Mucosa of descending colon (tissue), 3 donors: ENCODE measurements around the gene KIF27. TPM values are rescaled to one million over a fixed set of nuclear protein-coding genes. Genes with fewer than 3 reads are reported as not detected.
"Not testable (repeated sequence)": the region's sequence is repeated elsewhere in the genome, so short reads cannot be mapped to it uniquely, and the experiment has no call there.

ENCODE experiments used
- ATAC-seq: fragments of 200-7000 bp; cut with Tn5 transposase; one replicate; pipeline ENCODE4 v1.9.1; 2020; ENCODE audit warnings: mild to moderate bottlenecking, moderate library complexity
- DNase-seq, 3 donors: peaks; one replicate each; pipeline ENCODE4 v3.0.0-alpha.2; 2020
- H3K36me3 ChIP-seq: fragments of 200-600 bp; one replicate; pipeline ENCODE4 v1.8.0; 2021; ENCODE audit warnings: low read depth, mild to moderate bottlenecking
- H3K4me1 ChIP-seq: fragments of 200-600 bp; one replicate; pipeline ENCODE4 v1.8.0; 2021; ENCODE audit warnings: low read depth, mild to moderate bottlenecking
- H3K4me3 ChIP-seq: fragments of 200-600 bp; one replicate; pipeline ENCODE4 v1.8.0; 2021; ENCODE audit warnings: mild to moderate bottlenecking
- H3K9me3 ChIP-seq: fragments of 200-600 bp; one replicate; pipeline ENCODE4 v1.8.0; 2021; ENCODE audit warnings: mild to moderate bottlenecking
- intact Hi-C, 2 donors: fragments of 100-400 bp; cut with DNase I in 1 of 2; cut with micrococcal nuclease in 1 of 2; formaldehyde crosslinking; loops; one replicate each; pipeline versions ENCODE4 v1.11.0 to v1.11.1; 2022; cut with DNase I, micrococcal nuclease
- total RNA-seq, 3 donors: library from RNA; stranded (reverse); fragmentation: NEBNext Ultra II Directional in 2 of 3; extraction: Animal tissue kit (Norgen Biotek cat#: 25700) in 2 of 3; gene quantifications; one replicate each; pipeline versions ENCODE4 v1.2.1 to v1.2.4, GENCODE V29; 2021 to 2023
- TF ChIP-seq, protein P1 (sequence below): fragments of 200-600 bp; IDR thresholded peaks from one replicate; pipeline ENCODE4 v1.8.0; 2022; ENCODE audit warnings: antibody characterized with exemption, mild to moderate bottlenecking
- donor health status: DM: no; HTN: no; CAD: no; lungs with moderate emphysema.
- donor health status: DM: no; HTN: no; CAD: no.
- donor health status: DM: no; HTN: yes; CAD: no.

Gene KIF27
- total RNA-seq, 3 donors from 2014 or later, result 3.9 to 8.2 (median 4.7) TPM

DNA sequence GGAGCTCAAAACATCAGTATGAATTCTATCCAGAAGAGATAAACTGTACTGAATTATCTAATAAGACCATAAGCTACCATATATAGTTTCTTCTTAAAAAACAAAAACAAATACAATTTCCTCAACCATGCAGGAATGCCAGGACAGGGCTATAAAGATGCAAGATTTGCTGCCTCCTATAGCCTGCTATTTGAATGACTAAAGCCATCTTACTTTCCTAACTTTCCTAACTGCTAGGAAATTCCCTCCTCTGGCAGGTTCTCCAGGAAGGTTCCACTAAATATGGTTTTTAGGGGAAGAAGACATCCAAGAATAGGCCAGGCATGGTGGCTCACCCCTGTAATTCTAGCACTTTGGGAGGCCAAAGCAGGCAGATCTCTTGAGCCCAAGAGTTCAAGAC, 15.1 kb downstream of the KIF27 start:
- Histone ChIP-seq H3K4me3 (no peak overlapping the region), H3K36me3 (no peaks in the 10 kb centered on the region), H3K4me1 (no peaks in the 10 kb centered on the region), H3K9me3 (no peaks in the 10 kb centered on the region)
- TF ChIP-seq, protein P1, sequence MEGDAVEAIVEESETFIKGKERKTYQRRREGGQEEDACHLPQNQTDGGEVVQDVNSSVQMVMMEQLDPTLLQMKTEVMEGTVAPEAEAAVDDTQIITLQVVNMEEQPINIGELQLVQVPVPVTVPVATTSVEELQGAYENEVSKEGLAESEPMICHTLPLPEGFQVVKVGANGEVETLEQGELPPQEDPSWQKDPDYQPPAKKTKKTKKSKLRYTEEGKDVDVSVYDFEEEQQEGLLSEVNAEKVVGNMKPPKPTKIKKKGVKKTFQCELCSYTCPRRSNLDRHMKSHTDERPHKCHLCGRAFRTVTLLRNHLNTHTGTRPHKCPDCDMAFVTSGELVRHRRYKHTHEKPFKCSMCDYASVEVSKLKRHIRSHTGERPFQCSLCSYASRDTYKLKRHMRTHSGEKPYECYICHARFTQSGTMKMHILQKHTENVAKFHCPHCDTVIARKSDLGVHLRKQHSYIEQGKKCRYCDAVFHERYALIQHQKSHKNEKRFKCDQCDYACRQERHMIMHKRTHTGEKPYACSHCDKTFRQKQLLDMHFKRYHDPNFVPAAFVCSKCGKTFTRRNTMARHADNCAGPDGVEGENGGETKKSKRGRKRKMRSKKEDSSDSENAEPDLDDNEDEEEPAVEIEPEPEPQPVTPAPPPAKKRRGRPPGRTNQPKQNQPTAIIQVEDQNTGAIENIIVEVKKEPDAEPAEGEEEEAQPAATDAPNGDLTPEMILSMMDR, result no peak
- ATAC-seq, result no peak
- intact Hi-C loops, result no loop called here
- DNase-seq, result no peak

DNA sequence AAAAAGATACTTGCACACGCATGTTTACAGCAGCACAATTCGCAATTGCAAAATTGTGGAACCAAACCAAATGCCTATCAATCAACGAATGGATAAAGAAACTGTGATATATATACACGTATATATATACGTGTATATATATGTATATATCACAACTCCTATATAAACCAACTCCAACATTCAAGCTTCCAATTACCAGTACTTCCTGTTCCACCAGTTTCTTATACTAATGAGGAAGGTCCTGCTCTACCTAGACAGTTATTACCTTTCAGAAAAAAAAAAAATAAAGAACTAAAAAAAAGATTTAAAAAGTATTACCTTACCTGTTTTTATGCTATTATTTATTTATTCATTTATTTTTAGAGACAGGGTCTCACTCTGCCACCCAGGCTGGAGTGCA, 20.6 kb downstream of the KIF27 start:
- H3K9me3 ChIP-seq, H3K4me1 ChIP-seq, H3K36me3 ChIP-seq, DNase-seq, H3K4me3 ChIP-seq, intact Hi-C loops: not testable (repeated sequence)
- peak; percentile 55 for ATAC-seq

DNA sequence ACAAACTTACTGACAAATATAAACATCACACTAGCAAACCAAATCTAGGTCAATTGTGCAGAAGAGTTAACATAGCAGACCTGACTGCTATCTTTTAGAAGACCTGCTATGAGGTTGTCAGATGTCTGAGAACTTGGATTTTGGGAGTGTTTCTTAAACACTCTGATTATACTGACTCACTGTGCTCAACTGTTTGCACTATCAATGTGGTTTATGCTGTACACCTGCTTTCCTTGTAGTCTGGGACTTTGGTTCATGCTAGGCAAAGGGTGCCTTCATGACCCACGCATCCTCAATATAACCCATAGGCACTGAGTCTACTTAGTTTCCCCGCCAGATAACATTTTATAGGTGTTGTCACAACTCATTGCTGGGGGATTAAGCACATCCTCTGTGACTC, 26.9 kb downstream of the KIF27 start:
- H3K9me3 ChIP-seq, ATAC-seq, H3K36me3 ChIP-seq, DNase-seq, intact Hi-C loops, H3K4me1 ChIP-seq, H3K4me3 ChIP-seq: not testable (repeated sequence)

DNA sequence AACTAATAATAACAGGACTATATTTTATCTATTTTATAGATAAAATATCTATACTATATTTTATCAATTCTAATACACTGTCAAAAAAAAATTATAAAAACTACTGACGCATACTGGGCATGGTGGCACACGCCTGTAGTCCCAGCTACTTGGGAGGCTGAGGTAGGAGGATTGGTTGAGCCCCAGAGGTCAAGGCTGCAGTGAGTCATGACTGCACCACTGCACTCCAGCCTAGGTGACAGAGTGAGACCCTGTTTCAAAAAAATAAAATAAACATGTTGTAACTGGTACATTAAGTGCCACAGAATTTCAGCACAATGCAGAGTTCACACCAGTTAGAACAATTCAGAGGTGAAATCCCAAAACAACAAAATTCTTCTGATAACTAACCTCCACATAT, 34.7 kb downstream of the KIF27 start:
- DNase-seq, H3K4me3 ChIP-seq, ATAC-seq, H3K36me3 ChIP-seq, H3K9me3 ChIP-seq, H3K4me1 ChIP-seq, intact Hi-C loops: not testable (repeated sequence)

DNA sequence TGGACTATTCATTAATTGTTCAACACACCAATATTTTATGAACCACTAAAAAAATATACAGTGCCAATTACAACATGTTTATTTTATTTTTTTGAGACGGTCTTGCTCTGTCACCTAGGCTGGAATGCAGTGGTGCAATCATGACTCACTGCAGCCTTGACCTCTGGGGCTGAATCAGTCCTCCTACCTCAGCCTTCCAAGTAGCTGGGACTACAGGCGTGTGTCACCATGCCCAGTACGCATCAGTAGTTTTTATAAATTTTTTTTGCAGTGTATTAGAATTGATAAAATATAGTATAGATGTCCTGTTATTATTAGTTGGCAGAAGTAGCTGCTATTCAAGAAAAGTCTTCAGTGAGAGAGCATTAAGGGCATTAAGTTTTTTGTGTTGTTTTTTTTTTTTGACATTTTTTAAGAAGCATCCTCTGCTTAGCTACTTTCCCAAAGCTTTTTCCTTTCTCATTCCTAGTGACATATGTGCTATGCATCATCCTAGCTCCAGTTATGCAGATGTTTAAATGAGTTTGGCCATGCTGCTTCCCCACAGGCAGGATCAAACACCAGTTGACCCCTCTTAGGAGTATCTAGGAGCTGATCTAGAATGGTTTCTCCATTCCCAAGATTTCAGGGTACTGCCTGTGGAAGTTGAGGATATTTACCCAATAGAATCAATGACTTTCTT, 35.5 kb downstream of the KIF27 start:
- H3K9me3 ChIP-seq, H3K36me3 ChIP-seq, DNase-seq, H3K4me1 ChIP-seq, intact Hi-C loops, ATAC-seq, H3K4me3 ChIP-seq: not testable (repeated sequence)

DNA sequence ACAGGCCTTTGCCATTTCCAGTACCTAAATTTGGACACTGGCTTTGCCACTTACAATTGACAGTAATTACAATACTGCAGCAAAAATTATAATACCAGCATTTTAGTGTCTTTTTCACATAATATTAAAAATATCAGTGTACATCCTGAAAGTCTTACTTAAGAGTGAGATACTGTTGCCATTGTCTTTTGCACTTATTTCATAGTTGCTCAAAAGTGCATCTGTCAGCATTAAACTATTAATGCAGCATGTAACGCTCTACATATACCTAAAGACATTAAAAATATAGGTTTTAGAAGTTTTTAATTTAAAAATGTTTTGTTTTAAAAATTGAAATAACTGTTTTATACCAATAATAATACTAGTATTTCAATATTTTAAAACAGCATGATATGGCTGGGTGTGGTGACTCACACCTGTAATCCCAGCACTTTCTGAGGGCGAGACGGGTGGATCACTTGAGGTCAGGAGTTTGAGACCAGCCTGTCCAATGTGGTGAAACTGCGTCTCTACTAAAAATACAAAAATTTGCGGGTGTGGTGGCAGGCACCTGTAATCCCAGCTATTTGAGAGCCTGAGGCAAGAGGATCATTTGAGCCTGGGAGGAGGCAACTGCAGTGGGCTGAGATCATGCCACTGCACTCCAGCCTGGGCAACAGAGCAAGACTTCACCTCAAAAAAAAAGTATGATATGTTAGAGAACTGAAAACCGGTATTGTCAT, 39.4 kb downstream of the KIF27 start:
- H3K4me3 ChIP-seq, H3K36me3 ChIP-seq, DNase-seq, H3K9me3 ChIP-seq, H3K4me1 ChIP-seq, ATAC-seq, intact Hi-C loops: not testable (repeated sequence)

DNA sequence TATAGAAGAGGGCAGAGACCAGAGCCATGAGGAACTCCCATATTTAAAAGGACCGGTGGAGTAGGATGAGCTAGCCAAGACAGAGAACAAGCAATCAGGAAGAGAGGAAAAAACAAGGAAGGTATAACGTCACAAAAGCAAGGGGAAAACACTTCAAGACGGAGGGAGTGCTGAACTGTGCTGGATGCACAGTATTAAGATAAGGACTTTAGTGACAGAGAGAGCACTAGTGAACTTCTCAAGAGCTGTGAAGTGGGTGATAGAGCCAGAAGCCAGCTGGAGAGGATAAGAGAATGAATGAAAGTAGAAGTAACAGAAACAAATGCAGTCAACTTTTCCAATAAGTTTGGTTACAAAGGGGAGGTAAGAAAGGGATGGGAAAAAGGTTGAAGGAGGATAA, 45.7 kb downstream of the KIF27 start:
- H3K4me3 ChIP-seq, intact Hi-C loops, ATAC-seq, DNase-seq, H3K9me3 ChIP-seq, H3K36me3 ChIP-seq, H3K4me1 ChIP-seq: not testable (repeated sequence)

DNA sequence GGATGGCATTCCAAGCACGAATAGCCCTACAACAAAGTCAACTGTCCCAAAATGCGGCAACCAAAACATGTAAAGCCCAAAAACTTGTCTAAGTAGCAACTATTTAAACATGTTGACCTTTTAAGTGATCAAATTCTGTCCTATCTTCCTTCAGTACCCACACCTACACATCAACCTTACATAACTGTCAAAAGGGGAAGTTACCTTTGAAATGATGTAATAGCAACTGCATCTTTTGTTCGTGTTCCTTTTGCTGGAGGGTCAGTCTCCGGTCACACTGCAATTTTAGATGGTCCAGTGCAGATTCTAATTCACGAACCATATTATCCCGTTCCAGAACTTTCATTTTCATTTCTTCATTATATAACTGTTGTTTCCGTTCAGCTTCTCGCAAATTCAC, 71.3 kb downstream of the KIF27 start:
- H3K9me3 ChIP-seq, H3K36me3 ChIP-seq, DNase-seq, H3K4me1 ChIP-seq, H3K4me3 ChIP-seq, intact Hi-C loops, ATAC-seq: not testable (repeated sequence)

DNA sequence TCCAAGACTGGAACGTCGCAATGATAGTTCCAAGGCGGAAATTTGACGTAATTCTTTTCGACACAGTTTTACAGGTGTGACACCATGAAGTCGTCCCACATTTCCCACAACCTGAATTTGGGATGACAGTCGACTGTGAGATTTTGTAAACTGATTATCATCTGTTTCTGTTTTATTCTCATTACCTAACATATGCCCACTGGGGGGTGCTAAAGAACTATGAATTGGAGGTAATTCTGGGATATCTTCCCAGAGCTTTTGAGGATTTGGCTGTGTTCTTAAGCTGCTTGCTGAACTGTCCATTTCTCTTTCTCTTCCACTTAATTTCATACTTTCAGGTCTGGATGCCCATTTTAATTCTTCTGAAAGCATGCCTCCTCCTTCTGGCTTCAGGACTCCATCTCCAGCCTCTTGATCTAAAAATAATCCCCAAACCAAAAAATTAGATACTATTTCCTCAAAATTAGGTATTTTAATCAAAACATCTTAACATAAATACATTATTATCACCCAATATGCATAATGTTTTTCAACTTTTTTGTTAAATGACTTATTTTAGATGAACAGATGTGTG, 84.1 kb downstream of the KIF27 start:
- peak; percentile 61 for ATAC-seq
- H3K4me1 ChIP-seq, H3K36me3 ChIP-seq, DNase-seq, intact Hi-C loops, H3K4me3 ChIP-seq, H3K9me3 ChIP-seq: not testable (repeated sequence)

DNA sequence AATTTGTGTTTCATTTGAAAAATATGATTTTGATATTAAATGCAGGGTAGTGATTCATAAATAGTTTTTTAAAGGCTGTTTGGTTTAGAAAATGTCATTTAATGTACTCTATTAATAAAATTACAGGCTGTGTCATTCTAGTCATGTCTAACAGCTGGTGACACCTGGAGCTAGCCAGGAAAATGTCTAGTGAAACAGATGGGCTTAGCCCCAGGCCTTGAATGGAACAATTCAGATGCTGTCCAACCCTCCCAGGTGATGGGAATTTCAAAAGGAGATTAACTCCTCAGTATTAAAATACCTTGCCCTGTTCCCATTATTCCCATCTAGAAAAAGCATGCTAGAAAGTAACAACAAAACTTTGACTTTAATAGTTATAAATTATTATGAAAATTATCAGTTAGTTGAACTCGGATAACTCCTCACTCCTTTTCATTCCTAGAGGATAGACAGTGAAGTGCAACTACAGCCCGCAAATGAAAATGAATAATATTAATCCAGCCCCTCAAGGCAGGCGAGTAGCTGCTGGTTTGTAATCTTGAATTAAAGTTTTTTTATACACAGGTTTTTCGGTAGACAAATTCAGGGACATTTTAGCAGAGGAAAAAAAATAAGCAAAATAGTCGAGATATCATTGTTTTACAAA, 90.7 kb downstream of the KIF27 start:
- H3K4me3 ChIP-seq, H3K9me3 ChIP-seq, H3K36me3 ChIP-seq, DNase-seq, H3K4me1 ChIP-seq, intact Hi-C loops, ATAC-seq: not testable (repeated sequence)

DNA sequence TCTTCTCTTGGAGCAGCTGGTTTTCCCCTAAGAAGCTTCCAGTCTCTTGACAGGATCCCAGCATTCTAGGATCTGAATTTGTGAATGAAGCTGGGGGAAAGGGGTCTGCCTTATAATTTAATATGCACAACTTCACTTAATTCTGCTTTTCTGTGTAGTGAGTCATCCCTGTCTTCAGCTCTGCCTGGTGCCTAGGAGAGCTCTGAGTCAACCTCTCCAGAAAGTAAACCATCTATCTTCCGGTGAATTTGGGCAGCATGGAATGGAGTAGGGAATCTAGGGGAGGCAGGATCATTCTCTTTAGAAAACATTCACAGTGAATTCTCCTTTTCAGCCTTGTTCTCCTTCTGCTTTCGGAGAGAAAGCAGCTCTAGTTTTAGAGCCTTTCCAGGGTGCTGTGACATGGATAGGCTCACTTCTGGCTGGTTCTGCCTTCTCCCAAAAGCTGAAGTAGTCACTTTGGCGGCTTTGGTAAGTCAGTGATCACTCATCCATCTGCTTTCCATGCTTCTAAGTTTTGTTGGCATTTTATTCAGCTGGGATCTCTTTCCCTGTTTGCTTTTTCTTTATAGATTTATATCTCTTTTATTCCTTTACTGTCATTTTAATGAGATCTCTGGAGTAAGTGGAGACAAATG, 96.1 kb downstream of the KIF27 start:
- ATAC-seq, DNase-seq, H3K4me3 ChIP-seq, H3K4me1 ChIP-seq, H3K9me3 ChIP-seq, intact Hi-C loops, H3K36me3 ChIP-seq: not testable (repeated sequence)
